ENCODE measurements around the gene ANKRD11. TPM values are rescaled to one million over a fixed set of nuclear protein-coding genes. Genes with fewer than 3 reads are reported as not detected.
"Not testable (repeated sequence)": the region's sequence is repeated elsewhere in the genome, so short reads cannot be mapped to it uniquely, and the experiment has no call there.

Gene ANKRD11
- total RNA-seq, 2 experiments from 2014 or later: 144 to 145 TPM

DNA sequence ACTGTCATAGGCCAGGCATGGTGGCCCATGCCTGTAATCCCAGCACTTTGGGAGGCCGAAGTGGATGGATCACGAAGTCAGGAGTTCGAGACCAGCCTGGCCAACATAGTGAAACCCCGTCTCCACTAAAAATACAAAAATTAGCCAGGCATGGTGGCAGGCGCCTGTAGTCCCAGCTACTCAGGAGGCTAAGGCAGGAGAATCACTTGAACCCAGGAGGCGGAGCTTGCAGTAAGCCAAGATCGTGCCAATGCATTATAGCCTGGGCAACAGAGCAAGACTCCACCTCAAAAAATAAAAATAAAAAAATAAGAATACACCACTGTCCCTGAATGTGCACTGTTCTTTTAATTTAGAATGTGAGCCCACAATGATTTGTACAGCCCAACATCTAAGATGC lies 61.8 kb downstream of the ANKRD11 start:
- Mint-ChIP-seq H3K4me1 (peaks cover 40% of the 10 kb centered on the region), H3K36me3 (ENCODE audit: low read depth) (peaks cover 27% of the 10 kb centered on the region)
- H3K4me3 Mint-ChIP-seq; POLR2A ChIA-PET; DNase-seq; H3K27ac Mint-ChIP-seq; intact Hi-C loops (cut with DNase I, micrococcal nuclease); H3K9me3 Mint-ChIP-seq (ENCODE audit: low read depth); H3K27me3 Mint-ChIP-seq; ATAC-seq: not testable (repeated sequence)
- CTCF ChIA-PET: interaction anchor here (0.7 kb wide), 1 partner anchor 46 kb away, joined by 3 read pairs; no protein-coding TSS in a partner anchor

DNA sequence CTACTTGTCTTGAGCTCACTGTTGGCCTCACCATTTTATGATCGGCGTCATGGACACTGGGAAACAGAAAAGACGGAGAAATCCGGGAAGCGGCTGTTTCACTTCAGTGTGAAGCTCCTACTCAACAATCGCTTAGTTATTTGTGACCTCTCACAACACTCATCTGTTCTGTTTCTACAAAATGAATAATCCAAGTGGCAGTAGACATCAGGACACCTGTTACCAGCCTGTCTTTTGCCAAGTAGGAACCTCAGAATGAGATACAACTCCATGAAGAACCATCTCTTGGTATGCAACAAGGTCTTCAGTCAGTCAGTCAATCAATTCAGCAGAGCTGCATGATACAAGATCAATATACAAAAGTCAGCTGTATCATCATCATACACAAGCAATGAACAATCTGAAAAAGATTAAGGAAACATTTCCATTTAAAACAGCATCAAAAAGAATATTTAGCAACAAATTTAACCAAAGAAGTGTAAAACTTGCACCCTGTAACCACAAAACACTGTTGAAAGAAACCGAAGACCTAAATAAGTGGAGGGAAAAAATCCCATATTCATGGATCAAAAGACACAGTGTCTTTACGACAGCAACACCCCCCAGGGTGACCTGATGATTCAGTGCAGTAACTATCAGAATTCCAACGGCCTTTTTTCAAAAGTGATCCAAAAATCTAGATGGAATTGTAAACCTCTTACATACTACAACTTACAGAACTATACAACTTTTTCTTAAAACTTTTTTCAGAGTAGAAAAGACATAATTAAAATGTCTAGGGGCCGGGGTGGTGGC lies 63.4 kb downstream of the ANKRD11 start:
- DNase-seq: no peak
- intact Hi-C loops (cut with DNase I, micrococcal nuclease): no loop called here
- ChIA-PET CTCF (interaction anchor here (0.6 kb wide), 1 partner anchor 118 kb away, joined by 3 read pairs; no protein-coding TSS in a partner anchor), POLR2A (no interaction called here)
- H3K27me3 Mint-ChIP-seq: no peaks in the 10 kb centered on the region
- H3K27ac Mint-ChIP-seq: no peak overlapping the region
- no peak overlapping the region for H3K4me3 Mint-ChIP-seq
- peaks cover 56% of the 10 kb centered on the region for H3K4me1 Mint-ChIP-seq
- no peaks in the 10 kb centered on the region for H3K9me3 Mint-ChIP-seq (ENCODE audit: low read depth)
- ATAC-seq: no peak
- peaks cover 27% of the 10 kb centered on the region for H3K36me3 Mint-ChIP-seq (ENCODE audit: low read depth)

DNA sequence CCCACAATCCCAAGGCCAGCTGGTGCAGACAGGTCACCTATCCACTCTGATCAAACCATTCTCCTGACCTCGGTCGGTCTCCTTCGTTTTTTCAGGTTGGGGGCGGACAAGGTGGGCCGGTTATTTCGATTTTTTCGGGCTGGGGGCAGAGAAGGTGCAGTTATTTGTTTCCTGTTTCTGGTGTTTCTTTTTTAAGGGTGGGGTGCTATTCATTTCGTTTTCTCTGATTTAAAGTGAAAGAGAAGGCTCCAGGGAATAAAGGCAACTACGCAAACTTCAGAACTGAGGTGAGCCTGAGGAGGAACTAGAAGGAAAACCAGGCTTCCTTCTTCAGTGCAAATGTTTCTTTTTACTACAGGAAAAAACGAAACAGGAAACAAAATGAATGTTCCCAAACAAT lies 64.8 kb downstream of the ANKRD11 start:
- Mint-ChIP-seq H3K9me3 (ENCODE audit: low read depth) (no peaks in the 10 kb centered on the region), H3K4me1 (peaks cover 64% of the 10 kb centered on the region), H3K4me3 (no peak overlapping the region), H3K36me3 (ENCODE audit: low read depth) (peaks cover 30% of the 10 kb centered on the region), H3K27ac (peak overlapping the region; percentile 51), H3K27me3 (no peaks in the 10 kb centered on the region)
- DNase-seq (no peak), ATAC-seq (no peak)
- CTCF ChIA-PET: no interaction called here
- POLR2A ChIA-PET: no interaction called here
- intact Hi-C loops (cut with DNase I, micrococcal nuclease): no loop called here

DNA sequence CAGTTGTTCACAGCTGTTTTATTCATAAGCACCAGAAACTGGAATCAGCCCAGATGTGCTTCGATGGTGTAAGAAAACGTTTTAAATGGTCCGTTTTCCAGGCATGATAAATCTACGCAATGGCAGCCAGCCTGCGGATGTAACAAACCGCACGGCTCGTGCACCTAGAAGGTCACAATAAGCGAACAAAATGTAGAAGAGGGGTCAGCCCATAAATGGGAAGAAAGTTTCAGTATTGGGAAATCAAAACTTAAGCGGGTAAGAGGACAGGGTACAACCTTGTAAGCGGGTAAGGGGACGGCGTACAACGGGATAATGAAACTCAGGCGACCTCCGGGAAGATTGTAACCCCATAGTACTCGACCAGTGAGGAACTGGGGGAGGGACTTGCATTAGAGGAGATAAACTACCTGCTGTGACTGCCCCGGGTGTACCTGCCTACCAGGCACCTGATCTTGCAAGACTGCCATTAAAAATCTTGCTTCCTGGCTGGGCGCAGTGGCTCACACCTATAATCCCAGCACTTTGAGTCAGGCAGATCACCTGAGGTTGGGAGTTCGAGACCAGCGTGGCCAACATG lies 66.6 kb downstream of the ANKRD11 start:
- H3K27me3 Mint-ChIP-seq: no peaks in the 10 kb centered on the region
- intact Hi-C loops (cut with DNase I, micrococcal nuclease): loop anchor here (1.0 to 5.0 kb wide), 6 partner anchors 15 to 101 kb away; no protein-coding TSS in a partner anchor
- no peak overlapping the region for H3K4me3 Mint-ChIP-seq

DNA sequence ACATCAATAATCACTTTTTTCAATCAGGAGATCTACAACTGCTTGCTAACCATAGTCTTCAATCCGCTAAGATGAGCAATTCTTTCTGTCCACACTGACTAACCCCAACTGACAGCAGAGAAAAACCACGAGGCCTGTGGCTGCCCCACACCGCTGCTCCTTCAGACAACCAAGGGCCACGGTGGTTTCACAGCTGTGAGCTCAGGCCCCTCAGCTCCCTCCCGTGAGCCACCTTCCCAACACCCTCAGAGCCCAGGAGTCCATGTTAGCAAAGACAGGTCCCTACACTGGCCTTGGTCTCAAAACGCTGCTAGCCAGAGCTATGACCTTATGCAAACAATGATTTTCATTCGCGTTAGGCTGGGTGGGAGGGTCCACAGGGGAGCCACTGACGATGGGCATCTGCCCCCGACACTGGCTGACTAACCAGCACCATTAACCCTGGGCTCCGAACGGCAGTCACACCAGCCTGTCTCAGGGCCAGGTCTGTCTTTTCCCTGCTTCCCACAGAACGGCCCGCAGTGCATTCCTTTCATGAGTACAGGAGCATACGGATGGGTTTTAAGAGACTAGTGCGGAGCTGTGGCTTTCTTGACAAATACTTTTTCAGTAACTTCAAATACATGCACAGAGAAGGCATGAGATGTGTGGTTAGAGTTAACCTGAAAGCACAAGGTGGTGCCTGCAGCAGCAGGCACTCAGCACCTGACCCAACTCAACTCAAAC lies 67.3 kb downstream of the ANKRD11 start:
- POLR2A ChIA-PET: interaction anchor here (0.6 to 1.1 kb wide), 4 partner anchors 12 to 107 kb away, joined by 3 to 4 read pairs (median 4); no protein-coding TSS in a partner anchor
- intact Hi-C loops (cut with DNase I, micrococcal nuclease): loop anchor here (1.0 to 5.0 kb wide), 6 partner anchors 14 to 101 kb away; no protein-coding TSS in a partner anchor

More for the DNA sequence above, 66.6 kb downstream of the ANKRD11 start:
- Mint-ChIP-seq H3K36me3 (ENCODE audit: low read depth) (peaks cover 38% of the 10 kb centered on the region), H3K4me1 (peaks cover 78% of the 10 kb centered on the region), H3K27ac (peak overlapping the region; percentile 74), H3K9me3 (ENCODE audit: low read depth) (no peaks in the 10 kb centered on the region)
- ChIA-PET CTCF (interaction anchor here (1.0 kb wide), 1 partner anchor 11 kb away, joined by 4 read pairs; no protein-coding TSS in a partner anchor), POLR2A (no interaction called here)
- DNase-seq (no peak), ATAC-seq (no peak)

DNA sequence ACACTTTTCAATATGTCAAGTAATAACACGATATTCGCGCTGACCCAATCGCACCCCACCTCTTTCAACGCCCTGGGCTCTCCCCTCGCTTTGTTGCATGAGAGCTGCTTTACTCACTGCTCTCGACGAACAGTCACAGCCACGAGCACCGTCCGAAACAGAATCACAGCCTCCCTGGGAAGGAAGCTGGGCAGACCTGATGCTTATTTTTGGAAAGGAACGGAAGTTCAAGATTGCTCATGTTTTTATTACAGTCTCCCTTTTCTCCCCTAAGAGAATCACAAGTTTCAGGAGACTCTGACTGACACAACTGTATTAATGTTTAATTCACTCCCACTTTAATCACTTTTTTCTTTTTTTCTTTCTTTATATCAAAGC lies 67.8 kb downstream of the ANKRD11 start:
- ChIA-PET POLR2A (interaction anchor here (0.6 to 1.1 kb wide), 4 partner anchors 13 to 106 kb away, joined by 3 to 4 read pairs (median 4); no protein-coding TSS in a partner anchor), CTCF (interaction anchor here (0.6 to 1.2 kb wide), 3 partner anchors 13 to 113 kb away, joined by 3 to 5 read pairs (median 4); no protein-coding TSS in a partner anchor)
- peaks cover 47% of the 10 kb centered on the region for H3K36me3 Mint-ChIP-seq (ENCODE audit: low read depth)
- H3K27me3 Mint-ChIP-seq: no peaks in the 10 kb centered on the region
- peak; percentile 65 for DNase-seq
- intact Hi-C loops (cut with DNase I, micrococcal nuclease): loop anchor here (2.0 to 5.0 kb wide), 5 partner anchors 14 to 100 kb away; no protein-coding TSS in a partner anchor
- peak; percentile 74 for ATAC-seq
- peak overlapping the region; percentile 15 for H3K4me3 Mint-ChIP-seq
- H3K4me1 Mint-ChIP-seq: peaks cover 89% of the 10 kb centered on the region
- peak overlapping the region; percentile 74 for H3K27ac Mint-ChIP-seq
- no peaks in the 10 kb centered on the region for H3K9me3 Mint-ChIP-seq (ENCODE audit: low read depth)

More for the DNA sequence above, 67.3 kb downstream of the ANKRD11 start:
- peak; percentile 80 for DNase-seq
- Mint-ChIP-seq H3K4me3 (peak overlapping the region; percentile 15), H3K27ac (peak overlapping the region; percentile 74), H3K27me3 (no peaks in the 10 kb centered on the region), H3K4me1 (peaks cover 84% of the 10 kb centered on the region), H3K9me3 (ENCODE audit: low read depth) (no peaks in the 10 kb centered on the region), H3K36me3 (ENCODE audit: low read depth) (peaks cover 42% of the 10 kb centered on the region)
- CTCF ChIA-PET: interaction anchor here (1.0 to 1.2 kb wide), 2 partner anchors 12 to 14 kb away, joined by 4 to 5 read pairs; no protein-coding TSS in a partner anchor
- ATAC-seq: peak; percentile 80

DNA sequence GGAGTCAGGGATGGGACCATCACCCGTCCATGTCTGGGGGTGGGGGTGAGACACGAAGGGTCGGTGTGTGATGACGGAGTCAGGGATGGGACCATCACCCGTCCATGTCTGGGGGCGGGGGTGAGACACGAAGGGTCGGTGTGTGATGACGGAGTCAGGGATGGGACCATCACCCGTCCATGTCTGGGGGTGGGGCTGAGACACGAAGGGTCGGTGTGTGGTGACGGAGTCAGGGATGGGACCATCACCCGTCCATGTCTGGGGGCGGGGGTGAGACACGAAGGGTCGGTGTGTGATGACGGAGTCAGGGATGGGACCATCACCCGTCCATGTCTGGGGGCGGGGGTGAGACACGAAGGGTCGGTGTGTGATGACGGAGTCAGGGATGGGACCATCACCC lies 69.1 kb downstream of the ANKRD11 start:
- intact Hi-C loops (cut with DNase I, micrococcal nuclease): loop anchor here (5.0 kb wide), 2 partner anchors 66 to 99 kb away; no protein-coding TSS in a partner anchor
- H3K27me3 Mint-ChIP-seq; H3K9me3 Mint-ChIP-seq (ENCODE audit: low read depth); H3K4me3 Mint-ChIP-seq; H3K27ac Mint-ChIP-seq; POLR2A ChIA-PET; DNase-seq; ATAC-seq: not testable (repeated sequence)
- CTCF ChIA-PET: interaction anchor here (1.5 kb wide), 1 partner anchor 10 kb away, joined by 4 read pairs; no protein-coding TSS in a partner anchor
- peaks cover 86% of the 10 kb centered on the region for H3K4me1 Mint-ChIP-seq
- H3K36me3 Mint-ChIP-seq (ENCODE audit: low read depth): peaks cover 47% of the 10 kb centered on the region

DNA sequence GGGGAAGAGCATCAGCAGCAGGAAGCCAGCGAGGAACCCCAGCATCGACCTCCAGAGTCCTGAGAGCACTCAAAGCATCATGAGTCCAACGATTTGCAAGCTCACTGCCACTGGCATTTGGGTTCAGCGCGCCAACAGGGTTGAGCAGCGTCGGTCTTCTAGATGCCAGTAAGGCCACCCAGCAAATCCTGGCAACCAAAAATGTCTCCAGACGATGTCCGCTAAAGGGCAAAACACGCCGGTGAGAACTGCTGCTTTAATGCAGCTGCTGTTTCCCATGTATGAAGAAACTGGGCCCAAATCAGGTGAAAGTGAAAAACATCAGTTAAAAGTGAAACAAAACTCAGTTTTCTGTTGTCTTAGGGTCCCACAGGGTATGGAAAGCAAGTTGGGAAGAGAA lies 70.2 kb downstream of the ANKRD11 start:
- ATAC-seq (no peak), DNase-seq (no peak)
- ChIA-PET CTCF (interaction anchor here (1.4 to 1.6 kb wide), 3 partner anchors 9 to 24 kb away, joined by 3 to 4 read pairs (median 4); no protein-coding TSS in a partner anchor), POLR2A (interaction anchor here (0.6 to 1.3 kb wide), 2 partner anchors 66 to 180 kb away, joined by 5 to 7 read pairs; no protein-coding TSS in a partner anchor)
- Mint-ChIP-seq H3K27ac (peak overlapping the region; percentile 75), H3K27me3 (no peaks in the 10 kb centered on the region), H3K4me1 (peaks cover 81% of the 10 kb centered on the region), H3K36me3 (ENCODE audit: low read depth) (peaks cover 38% of the 10 kb centered on the region), H3K9me3 (ENCODE audit: low read depth) (no peaks in the 10 kb centered on the region), H3K4me3 (no peak overlapping the region)
- intact Hi-C loops (cut with DNase I, micrococcal nuclease): loop anchor here (5.0 kb wide), 2 partner anchors 67 to 98 kb away; no protein-coding TSS in a partner anchor

DNA sequence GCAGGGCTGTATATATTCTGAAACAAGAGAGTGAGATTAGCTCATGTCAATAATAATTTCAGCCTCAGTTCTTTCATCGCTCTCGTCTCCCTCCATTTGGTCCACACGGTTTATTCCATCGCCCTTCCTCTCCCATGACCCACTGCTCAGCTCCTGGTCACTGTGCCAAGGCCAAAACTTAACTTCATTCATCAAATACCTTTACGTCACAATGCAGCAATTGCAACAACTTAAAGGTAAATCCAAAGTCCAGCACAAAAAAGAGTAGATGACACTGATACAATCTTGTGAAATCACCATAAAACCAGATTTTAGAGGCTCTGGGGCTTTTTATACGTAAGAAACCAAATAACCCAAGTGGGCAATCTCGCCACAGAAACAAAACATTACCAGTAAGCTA lies 72.0 kb downstream of the ANKRD11 start:
- POLR2A ChIA-PET: no interaction called here
- H3K27ac Mint-ChIP-seq: peak overlapping the region; percentile 20
- no peaks in the 10 kb centered on the region for H3K27me3 Mint-ChIP-seq
- H3K9me3 Mint-ChIP-seq (ENCODE audit: low read depth): no peaks in the 10 kb centered on the region
- H3K4me1 Mint-ChIP-seq: peaks cover 77% of the 10 kb centered on the region
- CTCF ChIA-PET: interaction anchor here (1.1 to 1.5 kb wide), 2 partner anchors 47 to 64 kb away, joined by 3 to 4 read pairs; no protein-coding TSS in a partner anchor
- H3K4me3 Mint-ChIP-seq: no peak overlapping the region
- peaks cover 34% of the 10 kb centered on the region for H3K36me3 Mint-ChIP-seq (ENCODE audit: low read depth)
- DNase-seq (no peak), ATAC-seq (no peak)
- intact Hi-C loops (cut with DNase I, micrococcal nuclease): loop anchor here in 1 of 2 experiments (1.0 to 5.0 kb wide), 2 partner anchors 8 to 61 kb away; no protein-coding TSS in a partner anchor

DNA sequence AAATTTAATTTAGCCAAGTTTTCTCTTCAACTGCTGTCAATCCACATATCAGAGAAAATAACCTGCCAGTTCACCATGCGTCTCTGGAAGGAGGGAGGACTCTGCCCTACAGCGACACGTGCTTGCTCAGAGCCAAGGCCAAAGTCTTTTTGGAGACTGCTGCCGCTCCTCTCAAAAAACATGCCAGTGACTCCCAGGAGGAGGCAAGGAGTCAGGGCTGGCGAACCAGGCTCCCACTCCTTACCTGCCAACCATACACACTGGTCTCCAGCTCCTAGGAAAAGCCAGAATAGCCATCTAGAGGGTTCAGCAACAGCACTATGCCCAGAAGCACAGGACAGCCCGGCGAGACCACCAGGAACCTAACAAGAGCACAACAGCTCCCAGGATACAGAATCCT lies 73.0 kb downstream of the ANKRD11 start:
- DNase-seq (no peak), ATAC-seq (no peak)
- POLR2A ChIA-PET: no interaction called here
- H3K9me3 Mint-ChIP-seq (ENCODE audit: low read depth): no peaks in the 10 kb centered on the region
- no peak overlapping the region for H3K27ac Mint-ChIP-seq
- no peaks in the 10 kb centered on the region for H3K27me3 Mint-ChIP-seq
- CTCF ChIA-PET: interaction anchor here (1.2 kb wide), 1 partner anchor 38 kb away, joined by 3 read pairs; no protein-coding TSS in a partner anchor
- intact Hi-C loops (cut with DNase I, micrococcal nuclease): loop anchor here in 1 of 2 experiments (5.0 kb wide), 1 partner anchor 60 kb away; no protein-coding TSS in a partner anchor
- no peak overlapping the region for H3K4me3 Mint-ChIP-seq
- peaks cover 77% of the 10 kb centered on the region for H3K4me1 Mint-ChIP-seq
- H3K36me3 Mint-ChIP-seq (ENCODE audit: low read depth): peaks cover 34% of the 10 kb centered on the region

Measured in activated CD4-positive, alpha-beta T cell treated with anti-CD3 and anti-CD28 coated beads for 36 hours (primary cell).